HG03520 (cell line): Measurements from ENCODE around the gene ENG.

Experiments used
- ATAC-seq: cut with Tn5 transposase; IDR thresholded peaks from one replicate; pipeline ENCODE4 v1.9.1; 2021; ENCODE audit warnings: mild to moderate bottlenecking, moderate library complexity; ENCODE audit not compliant: unreplicated experiment

The ENG gene

GRCh38 chr9:127778280-127779135 lies 76.0 kb downstream of the ENG start, which contains the start of gene SH2D3C:
Gene SH2D3C (minus strand): TSS chr9:127778666. CDS start chr9:127778627, 39 bp downstream.
- no peak for ATAC-seq

- ATAC-seq, result no peak
Observed at GRCh38 chr9:127777368-127777980, 77.0 kb downstream of the ENG start.

GRCh38 chr9:127776924-127777289 lies 77.6 kb downstream of the ENG start:
- ATAC-seq, result no peak

GRCh38 chr9:127776195-127776923 lies 78.1 kb downstream of the ENG start:
- no peak for ATAC-seq

- no peak for ATAC-seq
Observed at GRCh38 chr9:127773981-127774380, 80.5 kb downstream of the ENG start.

GRCh38 chr9:127773272-127773671 lies 81.2 kb downstream of the ENG start:
- ATAC-seq, result no peak

GRCh38 chr9:127772603-127773002 lies 81.9 kb downstream of the ENG start:
- no peak for ATAC-seq

GRCh38 chr9:127771570-127772189 lies 82.8 kb downstream of the ENG start:
- no peak for ATAC-seq

- peak; percentile 83 for ATAC-seq
Observed at GRCh38 chr9:127770905-127771569, 83.4 kb downstream of the ENG start.

- no peak for ATAC-seq
Observed at GRCh38 chr9:127770583-127770904, 83.9 kb downstream of the ENG start.

GRCh38 chr9:127769929-127770582 lies 84.4 kb downstream of the ENG start:
- no peak for ATAC-seq

GRCh38 chr9:127769101-127769500 lies 85.4 kb downstream of the ENG start:
- ATAC-seq, result no peak

GRCh38 chr9:127768698-127769097 lies 85.8 kb downstream of the ENG start:
- ATAC-seq, result no peak

GRCh38 chr9:127767909-127768331 lies 86.5 kb downstream of the ENG start:
- ATAC-seq, result no peak

GRCh38 chr9:127767410-127767809 lies 87.0 kb downstream of the ENG start:
- ATAC-seq, result no peak

GRCh38 chr9:127765418-127765817 lies 89.0 kb downstream of the ENG start:
- no peak for ATAC-seq
